Memory B cell (primary cell): ENCODE data around the gene HIC1.
A peak's percentile ranks its signal among the peaks of the same experiment; 100 is the strongest.

ENCODE experiments used
- ATAC-seq: fragments of 150-1000 bp; cut with Tn5 transposase; 2 replicates; pipeline ENCODE4 v1.10.0; 2021; ENCODE audit warnings: low read depth, mild to moderate bottlenecking, moderate library complexity
- DNase-seq, 2 donors: peaks; one replicate each; pipeline ENCODE4 v3.0.0; 2022; ENCODE audit warnings: low spot score in 2 of 2
- H3K27ac Mint-ChIP-seq: one replicate; pipeline ENCODE4 v1.8.0; 2022; ENCODE audit warnings: mild to moderate bottlenecking, moderate library complexity, mixed read lengths
- H3K27me3 Mint-ChIP-seq: one replicate; pipeline ENCODE4 v1.8.0; 2022; ENCODE audit warnings: mixed read lengths
- H3K36me3 Mint-ChIP-seq: one replicate; pipeline ENCODE4 v1.8.0; 2022; ENCODE audit warnings: mild to moderate bottlenecking, mixed read lengths
- H3K4me1 Mint-ChIP-seq: one replicate; pipeline ENCODE4 v1.8.0; 2022; ENCODE audit warnings: mixed read lengths
- H3K4me3 Mint-ChIP-seq: one replicate; pipeline ENCODE4 v1.8.0; 2022; ENCODE audit warnings: mild to moderate bottlenecking, moderate library complexity, mixed read lengths
- H3K9me3 Mint-ChIP-seq: one replicate; pipeline ENCODE4 v1.8.0; 2022; ENCODE audit warnings: mixed read lengths

HIC1 gene

DNA sequence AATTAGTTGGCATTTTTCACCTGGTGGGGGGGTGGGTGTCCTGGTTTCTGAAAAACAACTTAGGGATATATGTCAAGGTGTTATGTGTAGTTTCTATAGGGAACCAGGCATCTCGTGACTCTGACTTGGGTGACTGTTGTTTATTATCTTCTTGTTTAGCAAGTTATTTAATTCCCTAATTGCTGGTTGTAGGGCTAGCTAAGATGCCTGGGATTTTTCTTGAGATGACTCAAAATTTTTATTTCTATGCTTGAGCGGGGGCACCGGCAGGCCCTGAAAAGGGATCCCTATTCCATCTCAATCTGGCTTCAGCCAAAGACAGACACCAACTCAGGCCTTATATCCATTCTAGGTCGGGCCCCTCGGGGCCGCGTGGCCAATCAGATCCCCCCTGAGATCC is 21.8 kb upstream of the HIC1 start:
- no peak for ATAC-seq
- Mint-ChIP-seq H3K36me3 (peaks cover 12% of the 10 kb centered on the region), H3K27ac (no peak overlapping the region)

DNA sequence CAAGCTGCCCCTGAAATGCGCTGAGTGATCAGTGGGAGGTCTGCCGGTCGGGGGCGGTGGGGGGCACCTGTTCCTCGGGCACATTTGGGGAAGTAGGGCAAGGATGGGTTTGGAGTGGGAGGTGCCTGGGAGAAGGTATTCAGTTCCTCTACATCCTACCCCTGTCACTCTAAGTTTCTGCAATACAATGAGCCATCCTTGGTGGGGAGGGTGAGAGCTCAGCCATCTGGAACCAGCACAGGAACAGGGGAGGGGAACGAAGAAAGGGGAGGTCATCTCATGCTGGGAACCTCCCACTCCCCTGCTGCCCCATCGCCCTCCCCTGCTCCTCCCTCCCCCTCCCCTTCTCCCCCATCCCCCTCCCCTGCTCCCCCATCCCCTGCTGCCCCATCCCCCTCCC is 20.7 kb upstream of the HIC1 start:
- no peak for DNase-seq
- no peak for ATAC-seq
- H3K4me1 Mint-ChIP-seq = peaks cover 17% of the 10 kb centered on the region
- H3K27me3 Mint-ChIP-seq = no peaks in the 10 kb centered on the region
- H3K4me3 Mint-ChIP-seq = no peak overlapping the region
- H3K36me3 Mint-ChIP-seq = peaks cover 12% of the 10 kb centered on the region
- H3K27ac Mint-ChIP-seq = no peak overlapping the region
- no peaks in the 10 kb centered on the region for H3K9me3 Mint-ChIP-seq

More for the DNA sequence above, 21.8 kb upstream of the HIC1 start:
- H3K9me3 Mint-ChIP-seq = no peaks in the 10 kb centered on the region
- peaks cover 1% of the 10 kb centered on the region for H3K27me3 Mint-ChIP-seq
- no peak overlapping the region for H3K4me3 Mint-ChIP-seq
- peaks cover 17% of the 10 kb centered on the region for H3K4me1 Mint-ChIP-seq
- no peak for DNase-seq

DNA sequence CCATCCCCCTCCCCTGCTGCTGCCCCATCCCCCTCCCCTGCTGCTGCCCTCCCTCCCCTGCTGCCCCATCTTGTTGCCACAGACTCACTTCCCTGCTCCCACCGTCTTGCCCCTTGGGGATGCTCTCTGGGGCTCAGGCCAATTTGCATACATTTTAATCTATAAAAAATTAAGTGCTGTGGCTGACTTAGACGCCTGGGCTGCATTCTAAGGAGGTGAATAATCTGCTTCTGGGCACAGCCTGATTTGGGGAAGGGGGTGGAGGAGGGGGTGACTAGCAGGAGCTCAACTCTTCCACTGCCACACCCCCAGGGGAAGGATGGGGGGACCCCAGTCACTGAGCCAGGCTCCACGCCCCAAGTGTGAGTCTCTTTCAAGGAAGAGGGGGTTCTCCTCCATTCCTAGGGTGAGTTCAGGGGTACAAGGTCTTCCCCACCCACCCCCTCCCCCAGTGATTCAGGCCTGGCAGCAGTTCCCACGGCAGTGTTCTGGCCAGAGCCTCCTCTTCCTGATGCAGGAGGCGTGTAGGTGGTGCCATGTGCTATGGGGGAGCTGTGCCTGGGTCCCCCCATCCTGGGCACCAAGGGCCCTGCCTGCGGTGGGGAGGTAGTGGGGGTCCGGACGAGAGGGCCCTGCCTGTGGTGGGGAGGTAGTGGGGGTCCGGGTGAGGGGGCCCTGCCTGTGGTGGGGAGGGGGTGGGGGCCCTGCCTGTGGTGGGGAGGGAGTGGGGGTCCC is 19.9 kb upstream of the HIC1 start:
- Mint-ChIP-seq H3K27me3 (no peaks in the 10 kb centered on the region), H3K9me3 (no peaks in the 10 kb centered on the region), H3K4me3 (peak overlapping the region; percentile 46), H3K27ac (no peak overlapping the region), H3K36me3 (peaks cover 13% of the 10 kb centered on the region), H3K4me1 (peaks cover 17% of the 10 kb centered on the region)
- ATAC-seq (no peak), DNase-seq (no peak)

DNA sequence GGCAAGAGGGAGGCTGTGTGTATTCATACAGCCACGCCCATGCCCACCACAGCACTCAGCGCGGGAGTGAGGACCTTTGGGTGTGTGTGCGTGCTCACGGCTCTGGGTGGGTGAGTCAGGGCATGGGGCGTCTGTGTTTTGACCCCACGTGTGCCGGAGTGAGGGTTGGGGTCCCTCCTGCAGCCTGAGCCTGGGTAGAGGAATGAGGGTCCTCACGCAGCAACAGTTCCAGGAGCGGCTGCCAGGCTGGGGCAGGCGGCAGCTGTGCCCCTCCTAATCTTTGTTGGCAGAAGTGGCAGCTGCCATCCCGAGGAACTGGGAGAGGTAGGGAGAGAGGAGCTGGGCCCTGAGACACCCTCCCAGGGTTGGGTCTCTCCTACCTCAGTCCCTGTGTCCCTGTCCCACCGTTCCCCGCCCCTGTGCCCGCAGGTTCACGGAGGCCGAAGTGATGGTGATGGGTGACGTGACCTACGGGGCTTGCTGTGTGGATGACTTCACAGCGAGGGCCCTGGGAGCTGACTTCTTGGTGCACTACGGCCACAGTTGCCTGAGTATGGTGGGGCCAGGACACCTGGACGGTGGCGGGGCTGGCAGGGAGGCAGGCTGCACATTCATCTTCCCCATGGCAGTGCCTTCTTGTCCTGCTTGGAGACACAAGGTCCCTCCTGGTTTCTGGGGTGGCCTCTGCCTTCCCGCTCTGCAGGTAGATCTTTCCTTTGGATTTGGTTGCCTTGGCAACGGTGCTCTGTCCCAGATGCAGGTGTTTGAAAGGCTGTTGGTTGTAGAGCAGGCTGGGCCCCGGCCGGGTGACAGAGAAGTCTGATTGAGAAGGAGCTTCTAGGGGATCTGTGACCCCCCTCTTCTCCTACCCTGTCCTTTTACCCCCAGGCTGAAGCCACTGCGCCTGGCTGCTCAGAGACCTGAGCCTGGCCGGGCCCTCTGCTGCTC is 19.1 kb upstream of the HIC1 start:
- Mint-ChIP-seq H3K27ac (no peak overlapping the region), H3K27me3 (no peaks in the 10 kb centered on the region), H3K36me3 (peaks cover 14% of the 10 kb centered on the region), H3K4me1 (peaks cover 13% of the 10 kb centered on the region), H3K9me3 (no peaks in the 10 kb centered on the region), H3K4me3 (no peak overlapping the region)
- DNase-seq (no peak), ATAC-seq (no peak)

DNA sequence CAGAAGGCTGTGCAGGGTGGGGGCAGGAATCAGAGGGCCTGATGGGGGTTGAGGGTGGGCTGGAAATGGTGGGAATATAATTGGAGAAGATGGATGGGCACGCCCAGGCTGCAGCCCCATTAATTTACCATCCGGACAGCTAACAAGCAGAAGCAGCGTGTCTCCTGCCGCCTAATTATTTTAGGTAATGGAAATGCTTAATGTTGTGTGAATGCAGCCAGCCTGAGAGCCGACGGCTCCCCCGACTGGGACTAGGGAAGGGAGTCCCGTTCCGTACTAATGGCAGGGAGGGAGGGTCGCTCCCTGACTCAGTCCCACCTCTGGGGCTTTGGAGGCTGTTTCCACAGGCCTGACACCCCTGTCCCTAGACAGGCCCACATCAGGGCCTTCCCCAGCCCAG is 17.7 kb upstream of the HIC1 start:
- H3K27ac Mint-ChIP-seq = no peak overlapping the region
- no peak for DNase-seq
- no peaks in the 10 kb centered on the region for H3K27me3 Mint-ChIP-seq
- H3K4me3 Mint-ChIP-seq = no peak overlapping the region
- no peaks in the 10 kb centered on the region for H3K9me3 Mint-ChIP-seq
- no peak for ATAC-seq
- peaks cover 8% of the 10 kb centered on the region for H3K4me1 Mint-ChIP-seq
- H3K36me3 Mint-ChIP-seq = peaks cover 15% of the 10 kb centered on the region

DNA sequence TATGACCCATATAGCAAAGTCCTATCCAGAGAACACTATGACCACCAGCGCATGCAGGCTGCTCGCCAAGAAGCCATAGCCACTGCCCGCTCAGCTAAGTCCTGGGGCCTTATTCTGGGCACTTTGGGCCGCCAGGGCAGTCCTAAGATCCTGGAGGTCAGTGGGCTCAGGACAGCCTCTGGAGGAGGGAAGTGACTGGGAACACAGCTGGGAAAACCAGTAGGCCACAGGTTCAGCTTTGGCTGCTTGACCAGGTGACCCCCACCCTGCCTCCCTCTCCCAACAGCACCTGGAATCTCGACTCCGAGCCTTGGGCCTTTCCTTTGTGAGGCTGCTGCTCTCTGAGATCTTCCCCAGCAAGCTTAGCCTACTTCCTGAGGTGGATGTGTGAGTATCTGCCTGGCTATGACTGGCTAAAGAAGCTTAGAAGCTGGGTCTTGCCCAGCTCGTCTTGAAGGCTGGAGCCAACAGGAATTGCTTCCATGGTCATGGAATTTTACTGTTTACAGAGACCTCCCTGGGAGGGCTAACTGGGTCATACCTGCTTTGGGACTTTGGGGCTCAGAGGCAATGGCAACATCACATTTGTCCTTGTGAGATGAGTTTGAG is 14.6 kb upstream of the HIC1 start:
- H3K36me3 Mint-ChIP-seq = peaks cover 23% of the 10 kb centered on the region
- H3K4me3 Mint-ChIP-seq = peak overlapping the region; percentile 50
- H3K9me3 Mint-ChIP-seq = no peaks in the 10 kb centered on the region
- ATAC-seq (no peak), DNase-seq (no peak)
- peak overlapping the region; percentile 24 for H3K27ac Mint-ChIP-seq
- H3K27me3 Mint-ChIP-seq = no peaks in the 10 kb centered on the region
- peaks cover 15% of the 10 kb centered on the region for H3K4me1 Mint-ChIP-seq

DNA sequence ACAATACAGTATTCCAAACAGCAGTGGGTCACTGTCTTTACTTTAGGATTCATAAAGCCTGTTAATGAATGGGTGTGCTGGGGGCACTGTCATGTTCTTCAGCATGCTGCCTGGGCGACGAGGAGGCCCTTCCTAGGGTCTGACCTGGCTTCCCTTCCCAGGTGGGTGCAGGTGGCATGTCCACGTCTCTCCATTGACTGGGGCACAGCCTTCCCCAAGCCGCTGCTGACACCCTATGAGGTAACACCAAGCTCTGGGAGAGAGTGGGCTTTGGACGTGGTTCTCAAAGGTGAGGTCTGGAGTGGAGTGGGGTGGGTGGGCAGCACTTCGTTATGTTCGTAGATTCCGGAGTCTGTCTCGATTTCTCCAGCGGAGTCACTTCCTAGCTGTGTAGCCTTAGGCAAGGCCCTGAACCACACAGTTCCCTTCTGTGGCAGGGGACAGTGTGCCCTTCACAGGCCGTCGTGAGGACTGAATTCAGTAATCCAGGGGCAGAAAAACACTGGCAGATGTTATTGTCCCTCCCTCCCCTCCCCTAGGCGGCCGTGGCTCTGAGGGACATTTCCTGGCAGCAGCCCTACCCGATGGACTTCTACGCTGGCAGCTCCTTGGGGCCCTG is 13.9 kb upstream of the HIC1 start:
- no peak overlapping the region for H3K27ac Mint-ChIP-seq
- H3K4me3 Mint-ChIP-seq = peak overlapping the region; percentile 98
- H3K36me3 Mint-ChIP-seq = peaks cover 23% of the 10 kb centered on the region
- ATAC-seq = no peak
- no peak for DNase-seq
- peaks cover 15% of the 10 kb centered on the region for H3K4me1 Mint-ChIP-seq
- no peaks in the 10 kb centered on the region for H3K9me3 Mint-ChIP-seq
- no peaks in the 10 kb centered on the region for H3K27me3 Mint-ChIP-seq

DNA sequence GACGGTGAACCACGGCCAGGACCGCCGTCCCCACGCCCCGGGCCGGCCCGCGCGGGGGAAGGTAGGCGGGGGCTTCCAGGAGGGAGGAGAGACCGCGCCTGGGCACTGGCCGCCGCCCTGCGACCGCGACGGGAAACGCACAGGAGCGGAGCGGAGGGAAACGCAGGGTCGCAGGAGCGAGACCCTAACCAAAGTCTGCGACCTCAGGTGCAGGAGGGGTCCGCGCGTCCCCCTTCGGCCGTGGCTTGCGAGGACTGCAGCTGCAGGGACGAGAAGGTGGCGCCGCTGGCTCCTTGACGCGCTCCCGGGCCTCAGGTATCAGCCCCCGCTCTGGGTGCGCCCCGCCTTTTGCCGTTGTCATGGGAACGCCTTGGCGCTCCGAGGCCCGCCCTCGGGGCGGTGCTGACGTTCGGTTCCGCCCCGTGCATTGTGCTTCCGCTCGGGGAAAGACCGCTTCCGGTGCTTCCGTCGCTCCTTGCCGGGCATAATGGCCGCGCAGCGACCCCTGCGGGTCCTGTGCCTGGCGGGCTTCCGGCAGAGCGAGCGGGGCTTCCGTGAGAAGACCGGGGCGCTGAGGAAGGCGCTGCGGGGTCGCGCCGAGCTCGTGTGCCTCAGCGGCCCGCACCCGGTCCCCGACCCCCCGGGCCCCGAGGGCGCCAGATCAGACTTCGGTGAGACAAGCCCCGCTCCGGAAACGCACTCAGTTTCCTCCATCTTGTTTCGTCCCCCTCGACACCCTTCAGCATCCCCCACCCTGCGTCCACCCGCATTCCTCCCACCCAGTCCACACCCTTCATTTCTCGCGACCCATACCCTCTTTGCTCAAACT is 13.1 kb upstream of the HIC1 start, which contains the start of gene OVCA2:
OVCA2 (plus strand) TSS at position 462 of the 829 bp plus-strand sequence; CDS start at position 488, 26 bp downstream.
- DNase-seq (peak; percentile 97 to 98), ATAC-seq (peak; percentile 97)
- Mint-ChIP-seq H3K9me3 (no peaks in the 10 kb centered on the region), H3K27ac (peak within 1 kb of the TSS; percentile 98), H3K4me3 (peak within 1 kb of the TSS; percentile 98), H3K4me1 (peaks cover 15% of the 10 kb centered on the region), H3K36me3 (peaks cover 18% of the 10 kb centered on the region), H3K27me3 (no peaks in the 10 kb centered on the region)

DNA sequence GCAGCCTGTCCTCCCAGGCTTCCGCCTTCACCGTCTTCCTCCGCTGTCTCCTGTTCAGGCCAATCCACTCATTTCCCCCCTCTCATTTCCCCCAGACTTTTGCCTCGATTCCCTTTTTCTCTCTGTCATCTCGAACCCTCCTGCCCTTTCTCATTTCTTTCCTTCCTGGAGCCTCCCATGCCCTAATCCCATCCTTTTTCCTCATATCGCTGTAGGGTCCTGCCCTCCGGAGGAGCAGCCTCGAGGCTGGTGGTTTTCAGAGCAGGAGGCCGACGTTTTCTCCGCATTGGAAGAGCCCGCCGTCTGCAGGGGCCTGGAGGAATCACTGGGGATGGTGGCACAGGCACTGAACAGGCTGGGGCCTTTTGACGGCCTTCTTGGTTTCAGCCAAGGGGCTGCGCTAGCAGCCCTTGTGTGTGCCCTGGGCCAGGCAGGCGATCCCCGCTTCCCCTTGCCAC is 12.5 kb upstream of the HIC1 start:
- H3K9me3 Mint-ChIP-seq = no peaks in the 10 kb centered on the region
- ATAC-seq = no peak
- DNase-seq = no peak
- H3K4me1 Mint-ChIP-seq = peaks cover 15% of the 10 kb centered on the region
- H3K27me3 Mint-ChIP-seq = no peaks in the 10 kb centered on the region
- H3K4me3 Mint-ChIP-seq = peak overlapping the region; percentile 98
- peaks cover 15% of the 10 kb centered on the region for H3K36me3 Mint-ChIP-seq
- H3K27ac Mint-ChIP-seq = peak overlapping the region; percentile 98

DNA sequence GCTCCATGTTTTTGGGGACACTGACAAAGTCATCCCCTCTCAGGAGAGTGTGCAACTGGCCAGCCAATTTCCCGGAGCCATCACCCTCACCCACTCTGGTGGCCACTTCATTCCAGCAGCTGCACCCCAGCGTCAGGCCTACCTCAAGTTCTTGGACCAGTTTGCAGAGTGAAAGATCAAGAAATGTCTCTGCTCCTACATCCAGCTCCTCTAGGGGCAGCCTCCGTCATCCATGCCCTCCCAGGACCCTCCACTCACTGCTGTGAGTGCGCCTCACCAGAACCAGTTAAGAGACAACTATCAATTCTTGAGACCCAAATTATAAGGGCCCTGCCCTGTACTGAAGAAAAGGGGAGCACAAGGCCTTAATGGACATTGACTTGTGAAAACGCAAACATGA is 12.0 kb upstream of the HIC1 start:
- DNase-seq (no peak), ATAC-seq (no peak)
- Mint-ChIP-seq H3K4me3 (peak overlapping the region; percentile 98), H3K36me3 (peaks cover 11% of the 10 kb centered on the region), H3K27me3 (peaks cover 1% of the 10 kb centered on the region), H3K27ac (peak overlapping the region; percentile 98), H3K9me3 (no peaks in the 10 kb centered on the region), H3K4me1 (peaks cover 16% of the 10 kb centered on the region)

DNA sequence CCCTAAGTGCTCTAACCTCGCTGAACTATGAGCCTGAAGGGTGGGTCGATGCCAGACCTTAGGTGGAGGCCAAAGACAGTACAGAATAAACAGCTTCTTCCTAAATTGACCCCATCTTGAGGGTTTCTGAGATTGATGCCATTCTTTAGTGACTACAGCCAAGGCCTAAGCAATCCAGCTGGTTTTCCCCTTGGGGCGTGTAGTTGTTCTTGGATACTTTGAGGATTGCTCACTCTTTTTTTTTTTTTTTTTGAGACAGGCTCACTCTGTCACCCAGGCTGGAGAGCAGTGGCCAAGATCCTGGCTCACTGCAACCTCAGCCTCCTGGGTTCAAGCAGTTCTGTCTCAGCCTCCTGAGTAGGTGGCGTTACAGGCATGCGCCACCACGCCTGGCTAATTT is 11.1 kb upstream of the HIC1 start:
- Mint-ChIP-seq H3K9me3 (no peaks in the 10 kb centered on the region), H3K4me3 (no peak overlapping the region), H3K4me1 (peaks cover 19% of the 10 kb centered on the region), H3K36me3 (peaks cover 11% of the 10 kb centered on the region), H3K27me3 (peaks cover 4% of the 10 kb centered on the region), H3K27ac (no peak overlapping the region)
- ATAC-seq = no peak
- no peak for DNase-seq

DNA sequence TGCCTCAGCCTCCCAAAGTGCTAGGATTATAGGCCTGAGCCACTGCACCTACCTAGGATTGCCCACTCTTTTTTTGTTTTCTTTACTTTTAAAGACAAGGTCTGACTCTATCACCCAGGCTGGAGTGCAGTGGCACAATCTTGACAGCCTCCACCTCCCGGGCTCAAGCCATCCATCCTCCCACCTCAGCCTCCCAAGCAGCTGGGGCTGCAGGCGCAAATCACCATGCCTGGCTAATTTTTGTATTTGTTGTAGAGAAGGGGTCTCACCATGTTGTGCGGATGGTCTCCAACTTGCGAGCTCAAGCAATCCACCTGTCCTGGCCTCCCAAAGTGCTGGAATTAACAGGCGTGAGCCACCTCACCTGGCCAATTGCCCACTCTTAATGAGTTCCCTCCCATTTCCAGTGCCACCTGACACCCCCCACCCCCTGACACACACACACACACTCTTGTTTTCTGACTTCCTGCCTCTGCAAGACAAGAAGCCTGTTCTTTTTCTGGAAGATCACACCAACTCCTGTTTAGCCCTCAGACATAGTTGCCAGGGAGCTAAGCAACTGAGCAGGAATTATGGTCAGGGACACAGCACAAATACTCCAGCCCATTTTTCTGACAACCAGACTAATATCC is 10.5 kb upstream of the HIC1 start:
- Mint-ChIP-seq H3K27me3 (peaks cover 4% of the 10 kb centered on the region), H3K4me3 (peak overlapping the region; percentile 21), H3K36me3 (peaks cover 11% of the 10 kb centered on the region)

More for the DNA sequence above, 10.5 kb upstream of the HIC1 start:
- ATAC-seq (no peak), DNase-seq (no peak)
- Mint-ChIP-seq H3K9me3 (no peaks in the 10 kb centered on the region), H3K27ac (no peak overlapping the region), H3K4me1 (peaks cover 19% of the 10 kb centered on the region)
